ENCODE data around the gene NBEA. TPM values are rescaled to one million over a fixed set of nuclear protein-coding genes. Genes with fewer than 3 reads are reported as not detected.

The NBEA gene
- total and polyA plus RNA-seq, 11 donors, result 5.0 to 39.2 (median 23.2) TPM

GRCh38 chr13:35478271-35479037 lies 536.4 kb downstream of the NBEA start:
- 48 to 79% (median 72%) methylated on average over 51 of the region's 51 CpGs for WGBS, 4 donors
- TF ChIP-seq, protein P1, sequence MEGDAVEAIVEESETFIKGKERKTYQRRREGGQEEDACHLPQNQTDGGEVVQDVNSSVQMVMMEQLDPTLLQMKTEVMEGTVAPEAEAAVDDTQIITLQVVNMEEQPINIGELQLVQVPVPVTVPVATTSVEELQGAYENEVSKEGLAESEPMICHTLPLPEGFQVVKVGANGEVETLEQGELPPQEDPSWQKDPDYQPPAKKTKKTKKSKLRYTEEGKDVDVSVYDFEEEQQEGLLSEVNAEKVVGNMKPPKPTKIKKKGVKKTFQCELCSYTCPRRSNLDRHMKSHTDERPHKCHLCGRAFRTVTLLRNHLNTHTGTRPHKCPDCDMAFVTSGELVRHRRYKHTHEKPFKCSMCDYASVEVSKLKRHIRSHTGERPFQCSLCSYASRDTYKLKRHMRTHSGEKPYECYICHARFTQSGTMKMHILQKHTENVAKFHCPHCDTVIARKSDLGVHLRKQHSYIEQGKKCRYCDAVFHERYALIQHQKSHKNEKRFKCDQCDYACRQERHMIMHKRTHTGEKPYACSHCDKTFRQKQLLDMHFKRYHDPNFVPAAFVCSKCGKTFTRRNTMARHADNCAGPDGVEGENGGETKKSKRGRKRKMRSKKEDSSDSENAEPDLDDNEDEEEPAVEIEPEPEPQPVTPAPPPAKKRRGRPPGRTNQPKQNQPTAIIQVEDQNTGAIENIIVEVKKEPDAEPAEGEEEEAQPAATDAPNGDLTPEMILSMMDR (IDR thresholded peaks at IDR 0.05), result no peak
- no peak for TF ChIP-seq POLR2A (IDR thresholded peaks at IDR 0.05)
- intact Hi-C loops (cut with DNase I), result loop anchor here in 1 of 10 donors (10.0 kb wide), 1 partner anchor 306 kb away; no protein-coding TSS in a partner anchor
- Histone ChIP-seq H3K4me3 (peak overlapping the region in 1 of 12 donors; percentile 7), H3K27me3 (peaks cover 0 to 42% (median 0%) of the 10 kb centered on the region in 9 donors), H3K4me1 (peaks cover 0 to 17% (median 0%) of the 10 kb centered on the region in 12 donors), H3K36me3 (no peaks in the 10 kb centered on the region), H3K27ac (peak overlapping the region in 1 of 12 donors; percentile 28), H3K9me3 (no peaks in the 10 kb centered on the region)
- DNase-seq (peak in 1 of 5 donors; percentile 22), ATAC-seq (peak in 1 of 4 donors; percentile 27)

DNA sequence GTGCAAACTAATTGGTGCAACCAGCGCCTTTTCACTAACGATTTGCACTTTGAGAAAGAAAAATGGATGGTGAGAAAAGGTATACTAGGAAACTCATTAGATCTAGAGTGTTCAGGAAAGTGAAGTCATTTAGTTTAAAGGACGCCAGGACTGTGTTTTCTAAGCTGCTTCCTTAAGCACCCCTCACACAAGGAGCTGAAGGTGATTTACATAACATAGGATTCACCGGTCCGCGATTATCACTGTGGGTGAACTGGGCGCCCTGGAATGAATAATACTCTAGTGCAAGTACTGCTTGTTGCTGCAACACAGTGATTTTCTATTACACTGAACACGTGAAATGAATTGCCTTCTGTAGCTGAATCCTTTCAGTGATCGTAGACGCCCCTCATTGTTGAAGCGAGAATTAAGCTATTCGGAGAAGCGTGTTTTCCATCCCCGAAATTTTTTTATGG lies 537.0 kb downstream of the NBEA start:
- no peak for ATAC-seq

GRCh38 chr13:35479706-35480105 lies 537.6 kb downstream of the NBEA start:
- TF ChIP-seq, protein P1 (IDR thresholded peaks at IDR 0.05), result no peak
- no peak for ATAC-seq
- Histone ChIP-seq H3K4me1 (peaks cover 0 to 14% (median 0%) of the 10 kb centered on the region in 12 donors), H3K4me3 (no peak overlapping the region), H3K36me3 (no peaks in the 10 kb centered on the region), H3K27me3 (peaks cover 0 to 38% (median 0%) of the 10 kb centered on the region in 9 donors), H3K9me3 (no peaks in the 10 kb centered on the region), H3K27ac (no peak overlapping the region)
- no peak for DNase-seq
- intact Hi-C loops (cut with DNase I), result loop anchor here in 1 of 10 donors (10.0 kb wide), 1 partner anchor 305 kb away; no protein-coding TSS in a partner anchor
- WGBS, 4 donors, result 88 to 93% (median 91%) methylated on average over 1 of the region's 1 CpG

More for the DNA sequence above, 537.0 kb downstream of the NBEA start:
- TF ChIP-seq POLR2A (IDR thresholded peaks at IDR 0.05), result no peak
- TF ChIP-seq, protein P1 (IDR thresholded peaks at IDR 0.05), result no peak
- Histone ChIP-seq H3K27ac (no peak overlapping the region), H3K4me3 (no peak overlapping the region), H3K4me1 (peaks cover 0 to 17% (median 0%) of the 10 kb centered on the region in 12 donors), H3K36me3 (no peaks in the 10 kb centered on the region), H3K27me3 (peaks cover 0 to 42% (median 0%) of the 10 kb centered on the region in 9 donors), H3K9me3 (no peaks in the 10 kb centered on the region)
- intact Hi-C loops (cut with DNase I), result loop anchor here in 1 of 10 donors (10.0 kb wide), 1 partner anchor 306 kb away; no protein-coding TSS in a partner anchor
- no peak for DNase-seq
- WGBS, 4 donors, result 82 to 91% (median 87%) methylated on average over 14 of the region's 14 CpGs

- H3K4me3 ChIP-seq, result no peak overlapping the region
- H3K9me3 ChIP-seq, result no peaks in the 10 kb centered on the region
- no peaks in the 10 kb centered on the region for H3K36me3 ChIP-seq
- intact Hi-C loops (cut with DNase I), result no loop called here
- ATAC-seq (no peak), DNase-seq (no peak)
- TF ChIP-seq POLR2A (IDR thresholded peaks at IDR 0.05), result no peak
- TF ChIP-seq, protein P1 (IDR thresholded peaks at IDR 0.05), result no peak
- peaks cover 0 to 31% (median 0%) of the 10 kb centered on the region in 9 donors for H3K27me3 ChIP-seq
- peaks cover 0 to 7% (median 0%) of the 10 kb centered on the region in 12 donors for H3K4me1 ChIP-seq
- H3K27ac ChIP-seq, result no peak overlapping the region
- WGBS, 4 donors, result 92 to 97% (median 95%) methylated on average over 2 of the region's 2 CpGs
Measured at GRCh38 chr13:35480346-35480745, 538.3 kb downstream of the NBEA start.

All from heart left ventricle (tissue), 16 donors.